ENCODE results near the gene ARL14EPL. TPM values are rescaled to one million over a fixed set of nuclear protein-coding genes. Genes with fewer than 3 reads are reported as not detected.

Gene ARL14EPL
- not detected for total RNA-seq

DNA sequence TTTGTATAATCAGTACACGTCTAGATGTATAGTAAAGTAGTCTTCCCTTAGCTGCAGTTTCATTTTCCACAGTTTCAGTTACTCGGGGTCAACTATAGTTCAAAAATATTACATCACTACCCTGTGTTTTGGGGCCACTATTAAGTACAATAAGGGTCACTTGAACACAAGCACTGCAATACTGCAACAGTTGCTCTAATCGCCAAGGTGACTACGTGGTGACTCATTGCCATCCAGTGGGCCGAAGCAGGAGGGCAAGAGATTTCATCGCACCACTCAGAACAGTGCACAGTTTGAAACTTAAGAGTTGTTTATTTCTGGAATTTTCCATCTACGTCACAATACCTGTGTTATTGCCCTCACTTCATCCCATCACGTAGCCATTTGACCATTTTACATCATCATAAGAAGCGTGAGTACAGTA is at the start of gene ARL14EPL:
ARL14EPL (plus strand) TSS at position 379 of the 424 bp plus-strand sequence. CDS start 18,994 bp downstream, outside the sequence.
- no peak for DNase-seq
- ATAC-seq (replicated peaks in 1 of 2) = peak in 1 of 2 donors; percentile 45
- peaks cover 1% of the 10 kb centered on the region for H3K4me1 Mint-ChIP-seq (ENCODE audit: low read depth)
- H3K9me3 Mint-ChIP-seq = peaks cover 0 to 2% of the 10 kb centered on the region in 2 donors
- H3K27me3 Mint-ChIP-seq (ENCODE audit: low read depth) = peaks cover 38% of the 10 kb centered on the region
- no peaks in the 10 kb centered on the region for H3K36me3 Mint-ChIP-seq (ENCODE audit: insufficient read depth in 2 of 2)
- no peak within 1 kb of the TSS for H3K27ac Mint-ChIP-seq
- no peak within 1 kb of the TSS for H3K4me3 Mint-ChIP-seq

DNA sequence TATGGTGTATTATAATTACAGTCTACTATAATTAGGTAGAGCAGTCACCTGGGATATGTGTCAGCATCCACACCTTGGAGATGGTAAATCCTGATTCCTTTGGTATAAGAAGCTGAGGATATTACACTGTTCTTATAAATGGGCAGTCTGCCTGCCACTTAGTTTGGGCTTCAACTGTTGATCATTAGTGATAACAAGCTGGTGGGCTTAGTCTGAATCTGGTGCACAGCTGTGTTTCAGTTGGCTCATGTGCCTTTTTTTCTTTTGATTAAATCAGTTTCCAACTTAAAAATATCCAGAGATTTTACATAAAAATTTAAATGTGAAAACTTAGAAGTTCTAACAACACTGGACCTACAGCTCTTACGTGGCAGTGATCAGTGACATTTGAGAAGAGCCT is 48.8 kb upstream of the ARL14EPL start:
- H3K36me3 Mint-ChIP-seq (ENCODE audit: insufficient read depth in 2 of 2) = no peaks in the 10 kb centered on the region
- no peaks in the 10 kb centered on the region for H3K9me3 Mint-ChIP-seq
- no peak overlapping the region for H3K27ac Mint-ChIP-seq
- H3K4me1 Mint-ChIP-seq (ENCODE audit: low read depth) = no peaks in the 10 kb centered on the region
- H3K27me3 Mint-ChIP-seq (ENCODE audit: low read depth) = peaks cover 21% of the 10 kb centered on the region
- H3K4me3 Mint-ChIP-seq = no peak overlapping the region
- ATAC-seq (replicated peaks in 1 of 2) (no peak), DNase-seq (no peak)

- Mint-ChIP-seq H3K4me3 (no peak overlapping the region), H3K27me3 (ENCODE audit: low read depth) (peaks cover 11% of the 10 kb centered on the region), H3K27ac (no peak overlapping the region), H3K4me1 (ENCODE audit: low read depth) (no peaks in the 10 kb centered on the region), H3K36me3 (ENCODE audit: insufficient read depth in 2 of 2) (no peaks in the 10 kb centered on the region), H3K9me3 (no peaks in the 10 kb centered on the region)
- no peak for DNase-seq
- ATAC-seq (replicated peaks in 1 of 2) = no peak
Measured at GRCh38 chr5:115985802-115986757, 46.2 kb upstream of the ARL14EPL start.

GRCh38 chr5:115988002-115988401 is 44.3 kb upstream of the ARL14EPL start:
- DNase-seq (no peak), ATAC-seq (replicated peaks in 1 of 2) (no peak)
- Mint-ChIP-seq H3K9me3 (no peaks in the 10 kb centered on the region), H3K4me1 (ENCODE audit: low read depth) (no peaks in the 10 kb centered on the region), H3K36me3 (ENCODE audit: insufficient read depth in 2 of 2) (no peaks in the 10 kb centered on the region), H3K4me3 (no peak overlapping the region), H3K27me3 (ENCODE audit: low read depth) (peaks cover 26% of the 10 kb centered on the region), H3K27ac (no peak overlapping the region)

DNA sequence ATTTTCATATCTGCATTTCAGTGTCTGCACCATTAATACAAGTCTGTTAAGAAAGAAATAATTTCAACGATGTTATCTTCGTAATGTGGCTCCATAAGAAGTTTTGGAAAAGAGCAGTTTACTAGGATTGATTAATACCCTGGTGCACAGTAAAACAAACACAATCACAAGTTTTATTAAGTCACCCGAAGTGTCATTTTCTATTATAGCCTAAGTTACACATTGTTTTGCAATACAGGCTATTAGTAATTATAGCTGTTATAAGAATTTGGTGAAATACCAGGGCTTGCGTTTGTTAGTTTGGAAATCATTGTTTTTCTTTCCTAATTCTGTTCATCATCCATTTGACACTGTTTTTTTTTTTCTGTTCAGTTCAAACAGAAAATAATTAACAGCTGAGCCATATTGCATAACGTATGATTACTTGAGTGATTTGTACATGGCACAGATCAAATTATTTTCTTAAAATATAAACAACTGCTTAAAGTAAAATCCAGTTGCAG is 39.4 kb upstream of the ARL14EPL start:
- peaks cover 31% of the 10 kb centered on the region for H3K27me3 Mint-ChIP-seq (ENCODE audit: low read depth)
- H3K4me1 Mint-ChIP-seq (ENCODE audit: low read depth) = no peaks in the 10 kb centered on the region
- no peak overlapping the region for H3K4me3 Mint-ChIP-seq
- no peak for ATAC-seq (replicated peaks in 1 of 2)
- H3K27ac Mint-ChIP-seq = no peak overlapping the region
- H3K9me3 Mint-ChIP-seq = no peaks in the 10 kb centered on the region
- DNase-seq = no peak
- H3K36me3 Mint-ChIP-seq (ENCODE audit: insufficient read depth in 2 of 2) = no peaks in the 10 kb centered on the region

- H3K4me1 Mint-ChIP-seq (ENCODE audit: low read depth) = no peaks in the 10 kb centered on the region
- ATAC-seq (replicated peaks in 1 of 2) (no peak), DNase-seq (no peak)
- no peak overlapping the region for H3K4me3 Mint-ChIP-seq
- H3K27ac Mint-ChIP-seq = no peak overlapping the region
- H3K36me3 Mint-ChIP-seq (ENCODE audit: insufficient read depth in 2 of 2) = no peaks in the 10 kb centered on the region
- no peaks in the 10 kb centered on the region for H3K9me3 Mint-ChIP-seq
- H3K27me3 Mint-ChIP-seq (ENCODE audit: low read depth) = peaks cover 34% of the 10 kb centered on the region
Measured at GRCh38 chr5:115995351-115995750, 36.9 kb upstream of the ARL14EPL start.

DNA sequence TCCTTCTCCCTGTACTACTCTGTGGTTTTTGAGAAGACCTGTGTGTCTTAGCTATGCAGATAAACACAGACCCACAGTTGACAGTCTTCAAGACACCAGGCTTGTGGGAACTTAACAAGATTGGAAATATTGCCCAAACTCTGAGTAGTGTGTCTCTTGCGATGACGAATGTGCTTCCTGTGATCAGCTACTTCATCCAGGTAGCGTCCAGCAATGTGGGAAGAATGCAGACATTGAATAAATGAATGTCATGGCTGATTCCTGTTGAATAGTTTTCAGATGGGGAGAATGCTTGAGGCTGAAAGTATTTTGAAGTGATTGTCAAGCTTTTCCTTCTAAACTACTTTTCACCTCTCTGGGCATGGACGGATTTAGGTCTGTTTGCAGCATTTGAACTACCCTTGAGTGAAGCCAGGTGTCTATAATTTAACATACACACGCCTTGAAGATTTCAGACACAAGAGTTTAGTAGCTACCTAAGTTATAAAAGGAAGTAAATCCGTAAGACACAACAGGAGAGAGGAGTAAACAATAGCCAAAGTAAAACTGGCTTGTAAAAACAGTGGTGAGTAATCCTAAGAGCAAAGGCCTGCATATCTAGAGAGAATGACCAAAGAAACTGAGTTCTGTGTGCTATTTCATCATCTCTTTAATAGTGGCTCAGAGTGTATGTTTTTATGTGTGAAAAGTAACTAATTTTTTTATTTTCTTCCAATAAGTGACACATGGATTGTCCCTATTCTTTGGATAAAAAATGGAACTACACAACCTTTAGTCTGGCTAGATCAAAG is 30.0 kb upstream of the ARL14EPL start:
- Mint-ChIP-seq H3K27me3 (ENCODE audit: low read depth) (peaks cover 14% of the 10 kb centered on the region), H3K4me3 (no peak overlapping the region), H3K9me3 (no peaks in the 10 kb centered on the region), H3K27ac (no peak overlapping the region), H3K4me1 (ENCODE audit: low read depth) (no peaks in the 10 kb centered on the region), H3K36me3 (ENCODE audit: insufficient read depth in 2 of 2) (no peaks in the 10 kb centered on the region)
- no peak for ATAC-seq (replicated peaks in 1 of 2)
- no peak for DNase-seq

- no peaks in the 10 kb centered on the region for H3K4me1 Mint-ChIP-seq (ENCODE audit: low read depth)
- H3K36me3 Mint-ChIP-seq (ENCODE audit: insufficient read depth in 2 of 2) = no peaks in the 10 kb centered on the region
- H3K9me3 Mint-ChIP-seq = no peaks in the 10 kb centered on the region
- peaks cover 14% of the 10 kb centered on the region for H3K27me3 Mint-ChIP-seq (ENCODE audit: low read depth)
- no peak for ATAC-seq (replicated peaks in 1 of 2)
- DNase-seq = no peak
- no peak overlapping the region for H3K27ac Mint-ChIP-seq
- H3K4me3 Mint-ChIP-seq = no peak overlapping the region
Measured at GRCh38 chr5:116004248-116004647, 28.0 kb upstream of the ARL14EPL start.

GRCh38 chr5:116009806-116010205 is 22.5 kb upstream of the ARL14EPL start:
- Mint-ChIP-seq H3K27me3 (ENCODE audit: low read depth) (peaks cover 20% of the 10 kb centered on the region), H3K4me3 (no peak overlapping the region), H3K36me3 (ENCODE audit: insufficient read depth in 2 of 2) (no peaks in the 10 kb centered on the region), H3K27ac (no peak overlapping the region), H3K4me1 (ENCODE audit: low read depth) (no peaks in the 10 kb centered on the region), H3K9me3 (no peaks in the 10 kb centered on the region)
- ATAC-seq (replicated peaks in 1 of 2) (no peak), DNase-seq (no peak)

DNA sequence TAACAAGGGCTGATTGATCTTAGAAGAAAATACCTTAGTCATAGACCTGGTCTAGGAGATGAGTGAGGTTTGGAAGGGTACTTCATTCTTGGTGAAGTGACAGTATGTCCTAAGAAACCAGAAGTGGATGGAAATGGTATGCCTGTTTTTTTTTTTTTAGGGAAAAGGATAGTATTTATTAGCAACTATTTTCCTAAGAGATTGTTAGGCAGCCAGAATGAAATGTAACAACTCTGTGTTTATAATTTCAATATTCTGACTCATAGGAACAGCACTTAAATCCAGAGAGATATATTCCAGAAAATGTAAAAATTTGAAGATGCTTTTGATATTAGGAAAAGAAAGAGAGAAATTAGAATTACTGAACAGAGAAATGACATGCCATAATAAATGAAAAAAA is 21.2 kb upstream of the ARL14EPL start:
- Mint-ChIP-seq H3K4me1 (ENCODE audit: low read depth) (no peaks in the 10 kb centered on the region), H3K9me3 (no peaks in the 10 kb centered on the region), H3K27ac (no peak overlapping the region), H3K36me3 (ENCODE audit: insufficient read depth in 2 of 2) (no peaks in the 10 kb centered on the region), H3K27me3 (ENCODE audit: low read depth) (peaks cover 21% of the 10 kb centered on the region), H3K4me3 (no peak overlapping the region)
- DNase-seq = no peak
- no peak for ATAC-seq (replicated peaks in 1 of 2)

GRCh38 chr5:116013207-116013785 is 19.0 kb upstream of the ARL14EPL start:
- no peaks in the 10 kb centered on the region for H3K9me3 Mint-ChIP-seq
- H3K36me3 Mint-ChIP-seq (ENCODE audit: insufficient read depth in 2 of 2) = no peaks in the 10 kb centered on the region
- no peaks in the 10 kb centered on the region for H3K4me1 Mint-ChIP-seq (ENCODE audit: low read depth)
- no peak overlapping the region for H3K4me3 Mint-ChIP-seq
- ATAC-seq (replicated peaks in 1 of 2) = no peak
- peaks cover 21% of the 10 kb centered on the region for H3K27me3 Mint-ChIP-seq (ENCODE audit: low read depth)
- H3K27ac Mint-ChIP-seq = no peak overlapping the region
- no peak for DNase-seq

GRCh38 chr5:116013936-116014335 is 18.3 kb upstream of the ARL14EPL start:
- DNase-seq (no peak), ATAC-seq (replicated peaks in 1 of 2) (no peak)
- H3K4me1 Mint-ChIP-seq (ENCODE audit: low read depth) = no peaks in the 10 kb centered on the region
- no peak overlapping the region for H3K27ac Mint-ChIP-seq
- peaks cover 26% of the 10 kb centered on the region for H3K27me3 Mint-ChIP-seq (ENCODE audit: low read depth)
- no peaks in the 10 kb centered on the region for H3K9me3 Mint-ChIP-seq
- H3K36me3 Mint-ChIP-seq (ENCODE audit: insufficient read depth in 2 of 2) = no peaks in the 10 kb centered on the region
- H3K4me3 Mint-ChIP-seq = no peak overlapping the region

DNA sequence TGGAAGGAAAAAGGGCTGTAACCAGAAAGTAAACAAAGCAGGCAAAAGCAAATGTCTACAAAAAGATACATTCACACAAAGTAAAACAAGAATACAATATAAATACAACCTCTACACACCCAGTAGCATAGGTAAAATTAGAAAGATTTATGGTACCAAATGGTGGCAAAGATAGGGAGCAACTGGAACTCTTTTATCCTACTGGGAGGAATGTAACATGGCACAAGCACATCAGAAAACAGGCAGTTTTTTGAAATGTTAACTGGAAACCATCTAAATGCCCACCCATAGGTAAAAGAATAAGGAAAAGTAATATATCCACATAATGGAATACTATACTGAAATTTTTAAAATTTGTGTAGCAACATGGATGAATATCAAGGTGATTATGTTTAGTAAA is 8.7 kb upstream of the ARL14EPL start:
- Mint-ChIP-seq H3K9me3 (no peaks in the 10 kb centered on the region), H3K27me3 (ENCODE audit: low read depth) (peaks cover 37% of the 10 kb centered on the region), H3K36me3 (ENCODE audit: insufficient read depth in 2 of 2) (no peaks in the 10 kb centered on the region), H3K27ac (no peak overlapping the region), H3K4me1 (ENCODE audit: low read depth) (no peaks in the 10 kb centered on the region), H3K4me3 (no peak overlapping the region)
- ATAC-seq (replicated peaks in 1 of 2) (no peak), DNase-seq (no peak)
